ENCODE measurements around the gene ZNF414. TPM values are rescaled to one million over a fixed set of nuclear protein-coding genes. Genes with fewer than 3 reads are reported as not detected.

The ZNF414 gene
- total and polyA plus RNA-seq, 2 donors (not counting 1 experiment from before 2014, with no cell fraction given): 43.8 to 52.0 TPM

DNA sequence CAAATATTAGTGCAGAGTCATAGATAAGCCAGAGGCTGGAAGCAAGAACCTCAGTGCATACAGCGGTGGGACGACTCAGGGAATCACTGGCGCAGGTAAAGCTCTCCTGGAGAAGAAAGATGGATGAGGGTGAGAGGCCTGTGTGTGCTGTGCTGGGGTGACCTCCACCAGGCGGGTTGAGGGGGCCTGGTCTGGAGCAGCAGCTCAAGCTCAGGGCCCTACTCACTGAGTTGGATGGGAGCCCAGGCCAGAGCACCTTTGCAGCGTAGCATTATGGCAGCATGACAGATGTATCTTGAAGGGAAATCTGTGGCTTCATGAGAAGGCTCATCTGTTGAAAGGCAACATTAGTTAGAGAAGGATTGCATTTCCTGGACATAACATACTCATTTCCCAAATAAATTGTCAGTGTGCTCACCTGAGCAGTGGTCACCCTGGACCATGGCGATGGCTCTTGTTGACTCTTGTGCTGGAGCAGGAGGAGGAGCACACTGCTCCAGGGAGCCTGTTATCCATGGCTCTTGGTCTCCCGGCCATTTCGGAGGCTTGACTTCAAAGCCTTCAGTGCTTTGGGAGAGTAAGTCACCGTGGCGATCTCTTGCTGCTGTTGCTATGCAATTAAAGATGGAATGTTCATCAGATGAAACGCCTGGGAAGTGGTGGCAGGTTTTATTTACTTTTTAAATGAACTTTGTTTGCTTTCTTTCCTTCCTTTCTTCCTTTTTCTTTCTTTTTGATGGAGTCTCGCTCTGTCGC, 44.2 kb downstream of the ZNF414 start:
- H3K27me3 Mint-ChIP-seq: no peaks in the 10 kb centered on the region
- Histone ChIP-seq H3K4me1 (ENCODE audit: control insufficient read depth in 2 of 2, insufficient read depth in 2 of 2, low read length in 2 of 2) (peaks cover 27% of the 10 kb centered on the region in 2 donors), H3K9ac (ENCODE audit: low read length) (no peak overlapping the region), H3K79me2 (ENCODE audit: control insufficient read depth, insufficient read depth, low read length) (peaks cover 62% of the 10 kb centered on the region), H3K36me3 (replicated peaks in 1 of 2; ENCODE audit: control extremely low read depth in 1 of 2, control insufficient read depth in 1 of 2, extremely low read depth in 1 of 2, insufficient read depth in 2 of 2, low read length in 1 of 2) (peaks cover 21 to 78% of the 10 kb centered on the region in 2 experiments), H2AFZ (ENCODE audit: insufficient read depth, low read depth, low read length, poor library complexity, severe bottlenecking) (no peak overlapping the region), H4K20me1 (ENCODE audit: control insufficient read depth, insufficient read depth, low read length, poor library complexity, severe bottlenecking) (peaks cover 63% of the 10 kb centered on the region), H3K27me3 (replicated peaks in 1 of 4; ENCODE audit: control extremely low read depth in 1 of 4, control insufficient read depth in 3 of 4, insufficient read depth in 4 of 4, low read length in 3 of 4) (no peaks in the 10 kb centered on the region), H3K27ac (ENCODE audit: low read length in 2 of 2) (no peak overlapping the region), H3K4me3 (ENCODE audit: control extremely low read depth in 1 of 5, extremely low read depth in 1 of 5, insufficient read depth in 1 of 5, low read depth in 2 of 5, low read length in 4 of 5) (no peak overlapping the region), H3K9me3 (ENCODE audit: control extremely low read depth in 1 of 3, control insufficient read depth in 2 of 3, insufficient read depth in 1 of 3, low read length in 2 of 3) (no peaks in the 10 kb centered on the region), H3K4me2 (replicated peaks; ENCODE audit: low read depth, low read length, poor library complexity, severe bottlenecking) (no peak overlapping the region)
- DNase-seq (no peak), ATAC-seq (ENCODE audit: low read depth) (no peak)
- H3K4me3 Mint-ChIP-seq: no peak overlapping the region
- ChIA-PET POLR2A (no interaction called here), CTCF (no interaction called here)
- peak overlapping the region; percentile 6 for H3K27ac Mint-ChIP-seq
- no peaks in the 10 kb centered on the region for H3K9me3 Mint-ChIP-seq (ENCODE audit: insufficient read depth)
- TF ChIP-seq, protein P1, sequence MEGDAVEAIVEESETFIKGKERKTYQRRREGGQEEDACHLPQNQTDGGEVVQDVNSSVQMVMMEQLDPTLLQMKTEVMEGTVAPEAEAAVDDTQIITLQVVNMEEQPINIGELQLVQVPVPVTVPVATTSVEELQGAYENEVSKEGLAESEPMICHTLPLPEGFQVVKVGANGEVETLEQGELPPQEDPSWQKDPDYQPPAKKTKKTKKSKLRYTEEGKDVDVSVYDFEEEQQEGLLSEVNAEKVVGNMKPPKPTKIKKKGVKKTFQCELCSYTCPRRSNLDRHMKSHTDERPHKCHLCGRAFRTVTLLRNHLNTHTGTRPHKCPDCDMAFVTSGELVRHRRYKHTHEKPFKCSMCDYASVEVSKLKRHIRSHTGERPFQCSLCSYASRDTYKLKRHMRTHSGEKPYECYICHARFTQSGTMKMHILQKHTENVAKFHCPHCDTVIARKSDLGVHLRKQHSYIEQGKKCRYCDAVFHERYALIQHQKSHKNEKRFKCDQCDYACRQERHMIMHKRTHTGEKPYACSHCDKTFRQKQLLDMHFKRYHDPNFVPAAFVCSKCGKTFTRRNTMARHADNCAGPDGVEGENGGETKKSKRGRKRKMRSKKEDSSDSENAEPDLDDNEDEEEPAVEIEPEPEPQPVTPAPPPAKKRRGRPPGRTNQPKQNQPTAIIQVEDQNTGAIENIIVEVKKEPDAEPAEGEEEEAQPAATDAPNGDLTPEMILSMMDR (IDR thresholded peaks at IDR 0.05): no peak
- no peak for TF ChIP-seq EZH2 (IDR thresholded peaks at IDR 0.05; ENCODE audit: borderline replicate concordance, insufficient read depth, low read depth, low read length, poor library complexity, severe bottlenecking)
- 91% methylated on average over 10 of the region's 13 CpGs for WGBS (ENCODE audit: insufficient coverage)
- intact Hi-C loops (cut with micrococcal nuclease): no loop called here
- peaks cover 24% of the 10 kb centered on the region for H3K4me1 Mint-ChIP-seq

DNA sequence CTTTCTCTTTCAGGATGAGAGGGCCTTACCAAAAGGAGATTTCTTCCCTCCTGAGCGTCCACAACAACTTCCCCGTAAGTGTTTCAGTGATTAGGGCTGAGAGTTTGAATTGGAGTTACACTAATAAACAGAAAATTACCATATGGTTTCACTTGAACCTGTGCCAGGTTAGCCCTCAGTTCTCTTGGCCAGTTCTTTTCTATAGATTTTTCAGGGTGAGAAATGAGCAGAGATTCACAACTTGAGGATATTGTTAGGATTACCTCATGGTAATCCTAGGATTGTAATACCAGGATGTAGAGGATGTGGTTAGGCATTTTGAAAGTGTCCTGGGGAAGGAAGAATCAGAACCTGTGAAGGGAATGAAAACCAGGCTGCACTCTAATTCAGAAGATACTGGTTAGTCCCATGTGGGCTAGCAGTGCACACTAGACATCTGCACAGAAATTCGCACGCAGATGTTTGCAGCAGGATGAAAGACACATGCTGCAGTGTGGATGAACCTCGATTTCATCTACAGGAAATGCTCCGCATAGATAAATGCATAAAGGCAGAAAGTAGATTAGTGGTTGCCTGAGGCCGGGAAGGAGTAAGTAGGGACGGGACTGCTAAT, 45.1 kb downstream of the ZNF414 start:
- no peaks in the 10 kb centered on the region for H3K27me3 ChIP-seq (replicated peaks in 1 of 4; ENCODE audit: control extremely low read depth in 1 of 4, control insufficient read depth in 3 of 4, insufficient read depth in 4 of 4, low read length in 3 of 4)
- 97% methylated on average over 5 of the region's 8 CpGs for WGBS (ENCODE audit: insufficient coverage)
- intact Hi-C loops (cut with micrococcal nuclease): no loop called here
- no peaks in the 10 kb centered on the region for H3K9me3 ChIP-seq (ENCODE audit: control extremely low read depth in 1 of 3, control insufficient read depth in 2 of 3, insufficient read depth in 1 of 3, low read length in 2 of 3)
- ATAC-seq (ENCODE audit: low read depth) (no peak), DNase-seq (no peak)
- TF ChIP-seq EZH2 (IDR thresholded peaks at IDR 0.05; ENCODE audit: borderline replicate concordance, insufficient read depth, low read depth, low read length, poor library complexity, severe bottlenecking): no peak
- TF ChIP-seq, protein P1 (IDR thresholded peaks at IDR 0.05): no peak
- H3K4me2 ChIP-seq (replicated peaks; ENCODE audit: low read depth, low read length, poor library complexity, severe bottlenecking): no peak overlapping the region
- H3K9me3 Mint-ChIP-seq (ENCODE audit: insufficient read depth): no peaks in the 10 kb centered on the region
- H3K4me1 ChIP-seq (ENCODE audit: control insufficient read depth in 2 of 2, insufficient read depth in 2 of 2, low read length in 2 of 2): peaks cover 18% of the 10 kb centered on the region in 2 donors
- H2AFZ ChIP-seq (ENCODE audit: insufficient read depth, low read depth, low read length, poor library complexity, severe bottlenecking): no peak overlapping the region
- H3K4me1 Mint-ChIP-seq: peaks cover 16% of the 10 kb centered on the region
- H3K4me3 Mint-ChIP-seq: no peak overlapping the region
- H3K27ac ChIP-seq (ENCODE audit: low read length in 2 of 2): no peak overlapping the region
- H3K36me3 ChIP-seq (replicated peaks in 1 of 2; ENCODE audit: control extremely low read depth in 1 of 2, control insufficient read depth in 1 of 2, extremely low read depth in 1 of 2, insufficient read depth in 2 of 2, low read length in 1 of 2): peaks cover 23 to 84% of the 10 kb centered on the region in 2 experiments
- ChIA-PET CTCF (interaction anchor here (1.4 kb wide), 1 partner anchor 16 kb away, joined by 3 read pairs; no protein-coding TSS in a partner anchor), POLR2A (no interaction called here)
- H3K27ac Mint-ChIP-seq: no peak overlapping the region
- peaks cover 60% of the 10 kb centered on the region for H4K20me1 ChIP-seq (ENCODE audit: control insufficient read depth, insufficient read depth, low read length, poor library complexity, severe bottlenecking)
- H3K79me2 ChIP-seq (ENCODE audit: control insufficient read depth, insufficient read depth, low read length): peaks cover 70% of the 10 kb centered on the region
- no peak overlapping the region for H3K9ac ChIP-seq (ENCODE audit: low read length)
- H3K27me3 Mint-ChIP-seq: no peaks in the 10 kb centered on the region
- no peak overlapping the region for H3K4me3 ChIP-seq (ENCODE audit: control extremely low read depth in 1 of 5, extremely low read depth in 1 of 5, insufficient read depth in 1 of 5, low read depth in 2 of 5, low read length in 4 of 5)

Measured in B cell (primary cell).